ENCODE measurements around the gene PPP2R1A. TPM values are rescaled to one million over a fixed set of nuclear protein-coding genes. Genes with fewer than 3 reads are reported as not detected.

PPP2R1A gene
- total and polyA plus RNA-seq, 4 donors: 33.6 to 61.6 (median 59.8) TPM

DNA sequence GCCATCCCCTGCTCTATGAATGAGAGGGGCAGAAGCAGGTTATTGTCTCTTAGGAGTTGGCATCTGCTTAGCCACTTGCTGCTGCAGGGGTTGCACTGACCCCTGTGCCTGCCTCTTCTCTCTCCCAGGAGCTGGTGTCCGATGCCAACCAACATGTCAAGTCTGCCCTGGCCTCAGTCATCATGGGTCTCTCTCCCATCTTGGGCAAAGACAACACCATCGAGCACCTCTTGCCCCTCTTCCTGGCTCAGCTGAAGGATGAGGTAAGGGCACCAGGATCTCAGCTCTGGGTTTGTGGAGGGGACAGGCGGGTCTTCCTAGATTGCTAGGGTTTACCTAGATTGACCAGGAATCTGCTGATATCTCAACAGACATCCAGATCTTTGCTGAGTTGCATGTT lies 26.5 kb downstream of the PPP2R1A start:
- H3K9ac ChIP-seq (ENCODE audit: low read depth in 1 of 2, low read length in 2 of 2): no peak overlapping the region

More for the DNA sequence above, 26.5 kb downstream of the PPP2R1A start:
- Histone ChIP-seq H3K4me1 (ENCODE audit: control insufficient read depth in 4 of 4, insufficient read depth in 4 of 4, low read length in 3 of 4) (no peaks in the 10 kb centered on the region), H3K4me3 (ENCODE audit: low read depth in 1 of 3, low read length in 3 of 3) (no peak overlapping the region), H3K27ac (ENCODE audit: low read depth in 1 of 2, low read length in 2 of 2) (no peak overlapping the region), H3K27me3 (ENCODE audit: control insufficient read depth in 4 of 4, insufficient read depth in 4 of 4, low read length in 3 of 4) (no peaks in the 10 kb centered on the region), H3K9me3 (ENCODE audit: control insufficient read depth in 4 of 4, low read length in 3 of 4) (no peaks in the 10 kb centered on the region), H3K36me3 (ENCODE audit: control insufficient read depth in 4 of 4, insufficient read depth in 3 of 4, low read depth in 1 of 4, low read length in 3 of 4) (peaks cover 48 to 100% (median 88%) of the 10 kb centered on the region in 4 donors)
- DNase-seq (ENCODE audit: low spot score): no peak
- 98% methylated on average over 3 of the region's 3 CpGs for WGBS
- no peak for TF ChIP-seq REST (IDR thresholded peaks at IDR 0.05)
- TF ChIP-seq, protein P1, sequence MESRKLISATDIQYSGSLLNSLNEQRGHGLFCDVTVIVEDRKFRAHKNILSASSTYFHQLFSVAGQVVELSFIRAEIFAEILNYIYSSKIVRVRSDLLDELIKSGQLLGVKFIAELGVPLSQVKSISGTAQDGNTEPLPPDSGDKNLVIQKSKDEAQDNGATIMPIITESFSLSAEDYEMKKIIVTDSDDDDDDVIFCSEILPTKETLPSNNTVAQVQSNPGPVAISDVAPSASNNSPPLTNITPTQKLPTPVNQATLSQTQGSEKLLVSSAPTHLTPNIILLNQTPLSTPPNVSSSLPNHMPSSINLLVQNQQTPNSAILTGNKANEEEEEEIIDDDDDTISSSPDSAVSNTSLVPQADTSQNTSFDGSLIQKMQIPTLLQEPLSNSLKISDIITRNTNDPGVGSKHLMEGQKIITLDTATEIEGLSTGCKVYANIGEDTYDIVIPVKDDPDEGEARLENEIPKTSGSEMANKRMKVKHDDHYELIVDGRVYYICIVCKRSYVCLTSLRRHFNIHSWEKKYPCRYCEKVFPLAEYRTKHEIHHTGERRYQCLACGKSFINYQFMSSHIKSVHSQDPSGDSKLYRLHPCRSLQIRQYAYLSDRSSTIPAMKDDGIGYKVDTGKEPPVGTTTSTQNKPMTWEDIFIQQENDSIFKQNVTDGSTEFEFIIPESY (IDR thresholded peaks at IDR 0.05): no peak
- TF ChIP-seq, protein P2, sequence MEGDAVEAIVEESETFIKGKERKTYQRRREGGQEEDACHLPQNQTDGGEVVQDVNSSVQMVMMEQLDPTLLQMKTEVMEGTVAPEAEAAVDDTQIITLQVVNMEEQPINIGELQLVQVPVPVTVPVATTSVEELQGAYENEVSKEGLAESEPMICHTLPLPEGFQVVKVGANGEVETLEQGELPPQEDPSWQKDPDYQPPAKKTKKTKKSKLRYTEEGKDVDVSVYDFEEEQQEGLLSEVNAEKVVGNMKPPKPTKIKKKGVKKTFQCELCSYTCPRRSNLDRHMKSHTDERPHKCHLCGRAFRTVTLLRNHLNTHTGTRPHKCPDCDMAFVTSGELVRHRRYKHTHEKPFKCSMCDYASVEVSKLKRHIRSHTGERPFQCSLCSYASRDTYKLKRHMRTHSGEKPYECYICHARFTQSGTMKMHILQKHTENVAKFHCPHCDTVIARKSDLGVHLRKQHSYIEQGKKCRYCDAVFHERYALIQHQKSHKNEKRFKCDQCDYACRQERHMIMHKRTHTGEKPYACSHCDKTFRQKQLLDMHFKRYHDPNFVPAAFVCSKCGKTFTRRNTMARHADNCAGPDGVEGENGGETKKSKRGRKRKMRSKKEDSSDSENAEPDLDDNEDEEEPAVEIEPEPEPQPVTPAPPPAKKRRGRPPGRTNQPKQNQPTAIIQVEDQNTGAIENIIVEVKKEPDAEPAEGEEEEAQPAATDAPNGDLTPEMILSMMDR (IDR thresholded peaks at IDR 0.05; ENCODE audit: low read depth, low read length, missing input control): no peak
- TF ChIP-seq ATF3 (IDR thresholded peaks at IDR 0.05): no peak
- no peak for TF ChIP-seq EGR1 (IDR thresholded peaks at IDR 0.05; ENCODE audit: low read depth in 2 of 2)
- TF ChIP-seq FOXA1 (IDR thresholded peaks at IDR 0.05): no peak
- TF ChIP-seq, protein P3, sequence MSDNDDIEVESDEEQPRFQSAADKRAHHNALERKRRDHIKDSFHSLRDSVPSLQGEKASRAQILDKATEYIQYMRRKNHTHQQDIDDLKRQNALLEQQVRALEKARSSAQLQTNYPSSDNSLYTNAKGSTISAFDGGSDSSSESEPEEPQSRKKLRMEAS (IDR thresholded peaks at IDR 0.05): no peak
- no peak for TF ChIP-seq JUND (IDR thresholded peaks at IDR 0.05)
- TF ChIP-seq TAF1 (conservative IDR thresholded peaks at IDR 0.05): no peak
- no peak for TF ChIP-seq RXRA (IDR thresholded peaks at IDR 0.05)
- no peak for TF ChIP-seq RAD21 (IDR thresholded peaks at IDR 0.05)
- no peak for TF ChIP-seq HNF4A (conservative IDR thresholded peaks at IDR 0.05)
- TF ChIP-seq FOXA2 (IDR thresholded peaks at IDR 0.05): no peak
- no peak for TF ChIP-seq HNF4G (IDR thresholded peaks at IDR 0.05)
- no peak for TF ChIP-seq GABPA (IDR thresholded peaks at IDR 0.05 in 1 of 2, conservative IDR thresholded peaks at IDR 0.05 in 1 of 2)
- TF ChIP-seq YY1 (IDR thresholded peaks at IDR 0.05): no peak
- TF ChIP-seq SP1 (IDR thresholded peaks at IDR 0.05): no peak
